K562 (cell line): ENCODE results near the gene SIM2. TPM values are rescaled to one million over a fixed set of nuclear protein-coding genes. Genes with fewer than 3 reads are reported as not detected.
A peak's percentile ranks its signal among the peaks of the same experiment; 100 is the strongest.

Source experiments
- ATAC-seq: fragments of 200-7000 bp; cut with Tn5 transposase; 3 replicates; pipeline ENCODE4 v1.9.1; 2020; ENCODE audit warnings: moderate library complexity
- BruUV-seq: library from RNA; stranded (reverse); fragments of 400-500 nt; replicated peaks from 2 replicates; lab custom pipeline; 2021; lab: Mats Ljungman, UMichigan
- CTCF ChIA-PET: fragments of 300-600 bp; formaldehyde crosslinking; extraction: SDS; loops from one replicate; lab custom pipeline; 2021; ENCODE audit warnings: low intra/inter-chr PET ratio; lab: Yijun Ruan, JAX
- POLR2A ChIA-PET: fragments of 300-600, 350-650 bp; sonication (Branson Sonifier 250); formaldehyde crosslinking; extraction: SDS; loops from one replicate; lab custom pipeline; 2021; ENCODE audit warnings: antibody characterized with exemption, inconsistent platforms; lab: Yijun Ruan, JAX
- DNase-seq, 4 experiments: peaks; one replicate each; pipeline versions ENCODE4 v3.0.0 to v3.0.0-alpha.2; 2011 to 2018; ENCODE audit warnings: low spot score in 3 of 4, mixed read lengths in 3 of 4; ENCODE audit errors: extremely low read depth in 1 of 4
- FAIRE-seq: peaks from 2 replicates; lab custom pipeline; 2011; peaks lifted over from hg19 to GRCh38; lab: Jason Lieb, UNC
- H2AFZ ChIP-seq: 2 replicates; pipeline ENCODE4 v1.6.0; 2011; ENCODE audit warnings: low read depth, low read length, control low read depth, inconsistent platforms
- H3K27ac ChIP-seq: fragments of 200-600 bp; 3 replicates; pipeline ENCODE4 v1.8.0; 2011; ENCODE audit warnings: low read depth, mild to moderate bottlenecking, control low read depth, inconsistent platforms, low read length, moderate library complexity, mixed read lengths; ENCODE audit errors: extremely low read depth
- H3K27me3 ChIP-seq, 2 experiments: fragments of 300-600 bp in 1 of 2; 2 replicates in 1 of 2; 3 replicates in 1 of 2; pipeline versions ENCODE4 v1.6.0 to v1.8.0; 2011; ENCODE audit warnings: inconsistent platforms in 2 of 2, low read length in 2 of 2, mild to moderate bottlenecking in 1 of 2, mixed read lengths in 1 of 2, moderate library complexity in 1 of 2; ENCODE audit not compliant: control insufficient read depth in 2 of 2, insufficient read depth in 2 of 2
- H3K36me3 ChIP-seq: fragments of 300-600 bp; 3 replicates; pipeline ENCODE4 v1.8.0; 2011; ENCODE audit warnings: mild to moderate bottlenecking, low read length, inconsistent platforms; ENCODE audit not compliant: control insufficient read depth, insufficient read depth
- H3K4me1 ChIP-seq, 2 experiments: fragments of 200-600 bp in 1 of 2; replicated peaks in 1 of 2; 2 replicates in 1 of 2; 3 replicates in 1 of 2; pipeline versions ENCODE4 v1.5.1 to v1.8.0; 2011; ENCODE audit warnings: inconsistent platforms in 2 of 2, low read length in 2 of 2, mild to moderate bottlenecking in 1 of 2, mixed read lengths in 1 of 2, moderate library complexity in 1 of 2; ENCODE audit not compliant: control insufficient read depth in 2 of 2, insufficient read depth in 2 of 2
- H3K4me2 ChIP-seq: 2 replicates; pipeline ENCODE4 v1.6.1; 2011; ENCODE audit warnings: low read length, control low read depth, inconsistent platforms, mixed read lengths; ENCODE audit not compliant: insufficient read depth
- H3K4me3 ChIP-seq: fragments of 200-600 bp; sonication (generic), shearing (Covaris generic); 2 replicates; pipeline ENCODE4 v1.5.1; 2016; ENCODE audit warnings: control low read depth, inconsistent platforms
- H3K79me2 ChIP-seq: fragments of 200-600 bp; 3 replicates; pipeline ENCODE4 v1.8.0; 2011; ENCODE audit warnings: low read length, inconsistent platforms; ENCODE audit not compliant: control insufficient read depth, insufficient read depth
- H3K9ac ChIP-seq, 2 experiments: 2 replicates each; pipeline versions ENCODE4 v1.6.0 to v1.6.1; 2011; ENCODE audit warnings: low read depth in 2 of 2, low read length in 2 of 2, control low read depth in 1 of 2, inconsistent platforms in 1 of 2, mild to moderate bottlenecking in 1 of 2, mixed read lengths in 1 of 2; ENCODE audit not compliant: insufficient read depth in 1 of 2
- H3K9me1 ChIP-seq: one replicate; pipeline ENCODE4 v1.6.0; 2011; ENCODE audit warnings: inconsistent platforms, mild to moderate bottlenecking, low read length, moderate library complexity; ENCODE audit not compliant: control insufficient read depth, insufficient read depth
- H3K9me3 ChIP-seq: replicated peaks from 2 replicates; pipeline ENCODE4 v1.5.1; 2011; ENCODE audit warnings: low read depth, low read length, inconsistent platforms; ENCODE audit not compliant: control insufficient read depth, insufficient read depth
- H4K20me1 ChIP-seq: replicated peaks from 2 replicates; pipeline ENCODE4 v1.6.1; 2011; ENCODE audit warnings: low read length, inconsistent platforms, mixed read lengths; ENCODE audit not compliant: control insufficient read depth, insufficient read depth
- EGR1 ChIP-seq: fragments of 450-650 bp; conservative IDR thresholded peaks from 2 replicates; pipeline ENCODE4 v1.6.1; 2017; ENCODE audit warnings: mild to moderate bottlenecking
- WGBS: fragments of 100-300 bp; shearing (Covaris generic); methylation state at CpG from one replicate; pipeline ENCODE4 v1.1.6; 2016; ENCODE audit warnings: low coverage, mixed read lengths; ENCODE audit not compliant: insufficient coverage; ENCODE audit errors: missing lambda C conversion rate; 5-methylcytosine and 5-hydroxymethylcytosine counted together
- in situ Hi-C: fragments of 300-500 bp; cut with MboI; formaldehyde crosslinking; loops from 4 replicates; pipeline ENCODE4 v1.15.0; 2018; ENCODE audit warnings: inconsistent platforms, mixed read lengths
- intact Hi-C: fragments of 100-400 bp; cut with micrococcal nuclease; formaldehyde crosslinking; loops from 2 replicates; pipeline ENCODE4 v1.14.2; 2022
- polyA plus RNA-seq, 8 experiments: library from polyadenylated mRNA; depleted of rRNA in 4 of 8; stranded (reverse) in 5 of 8; unstranded in 3 of 8; fragments of >200 nt; fragmentation: Nextera tagmentation in 2 of 8; fragmentation: Illumina TruSeq in 1 of 8; extraction: Ambion mirVana in 2 of 8; extraction: Trizol in 1 of 8; gene quantifications; 2 replicates each; pipeline versions ENCODE4 v1.2.1 to v1.2.3, GENCODE V29; 2011 to 2014; ENCODE audit warnings: inconsistent platforms in 1 of 8, missing spikeins in 1 of 8
- total RNA-seq, 7 experiments: library from RNA; depleted of rRNA in 6 of 7; stranded (reverse); fragments of >200 nt in 6 of 7; fragmentation: Illumina TruSeq in 2 of 7; extraction: Trizol in 2 of 7; gene quantifications; 2 replicates each; pipeline versions ENCODE4 v1.2.1 to v1.2.3, GENCODE V29; 2011 to 2021; ENCODE audit warnings: low replicate concordance in 1 of 7
- TF ChIP-seq, protein P1 (sequence below): sonication (generic); formaldehyde crosslinking; IDR thresholded peaks from 2 replicates; pipeline ENCODE4 v1.8.1; 2023; ENCODE audit warnings: mild to moderate bottlenecking, missing genetic modification reagents

Gene SIM2
- total and polyA plus RNA-seq, 9 of the 15 experiments (the other 6 are each of a cell fraction or from before 2014, with no cell fraction given), result 0.07 to 0.11 (median 0.08) TPM; not detected in 6

DNA sequence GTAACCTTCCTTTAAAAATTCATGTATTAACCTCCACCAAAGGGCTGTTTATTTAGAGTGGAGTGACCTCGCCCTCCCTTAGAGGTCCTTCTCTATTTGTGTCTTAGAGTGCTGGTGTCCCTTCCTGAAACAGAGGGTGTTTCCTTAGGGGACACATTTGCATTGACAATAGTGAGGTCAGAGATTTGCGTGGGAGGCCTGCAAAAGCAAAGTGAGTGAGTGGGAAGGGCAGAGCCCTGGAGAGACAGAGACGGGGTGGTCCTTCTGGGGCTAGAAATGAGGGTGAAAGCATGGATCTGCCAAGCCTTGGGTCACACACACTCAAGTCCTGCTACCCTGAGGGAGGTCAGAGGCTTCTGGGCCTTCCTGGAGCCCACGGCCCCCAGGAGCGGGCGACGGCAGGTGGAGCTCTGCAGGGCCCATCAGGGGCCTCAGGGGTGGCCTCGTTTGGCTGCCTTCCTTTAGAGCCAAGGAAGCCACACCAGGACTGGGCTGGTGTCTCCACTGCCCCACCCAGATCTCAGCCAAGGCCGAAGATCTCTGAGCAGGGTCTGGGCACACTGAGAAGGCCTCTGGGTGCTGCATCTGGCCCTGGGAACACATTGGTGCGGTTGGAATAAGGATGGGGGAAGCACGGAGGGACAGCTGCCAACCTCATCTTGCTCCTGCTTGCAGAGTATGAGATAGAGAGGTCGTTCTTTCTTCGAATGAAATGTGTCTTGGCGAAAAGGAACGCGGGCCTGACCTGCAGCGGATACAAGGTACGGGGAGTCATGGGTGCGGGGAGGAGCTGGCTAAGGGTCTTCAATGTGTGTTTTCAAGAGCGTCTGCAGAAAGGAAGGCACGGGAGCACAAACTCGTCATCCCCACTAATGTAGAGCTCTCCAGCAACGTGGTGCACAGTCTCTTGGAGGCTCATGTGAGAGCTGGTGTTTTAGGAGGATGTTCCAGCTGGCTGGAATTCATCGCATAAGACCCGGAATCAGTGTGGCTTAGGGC is 23.8 kb downstream of the SIM2 start:
- Histone ChIP-seq H3K27me3 (peaks cover 44 to 73% of the 10 kb centered on the region in 2 experiments), H3K4me1 (peaks cover 5 to 13% of the 10 kb centered on the region in 2 experiments; a peak in 4 of 5 replicates), H3K9ac (no peak overlapping the region), H3K4me2 (no peak overlapping the region), H3K27ac (no peak overlapping the region), H4K20me1 (no peaks in the 10 kb centered on the region), H3K36me3 (no peaks in the 10 kb centered on the region), H3K9me3 (no peaks in the 10 kb centered on the region), H3K9me1 (no peaks in the 10 kb centered on the region), H2AFZ (peak overlapping the region; percentile 28; the same call in 1 of the 2 replicates), H3K4me3 (no peak overlapping the region), H3K79me2 (no peaks in the 10 kb centered on the region)
- WGBS, result 6% methylated on average over 25 of the region's 25 CpGs
- in situ Hi-C loops, result no loop called here
- ChIA-PET POLR2A (interaction anchor here (0.6 to 1.2 kb wide), 9 partner anchors 12 to 193 kb away, joined by 3 to 6 read pairs (median 3); no protein-coding TSS in a partner anchor), CTCF (no interaction called here)
- no TSS peak for BruUV-seq
- no peak for ATAC-seq
- no peak for FAIRE-seq
- TF ChIP-seq, protein P1, sequence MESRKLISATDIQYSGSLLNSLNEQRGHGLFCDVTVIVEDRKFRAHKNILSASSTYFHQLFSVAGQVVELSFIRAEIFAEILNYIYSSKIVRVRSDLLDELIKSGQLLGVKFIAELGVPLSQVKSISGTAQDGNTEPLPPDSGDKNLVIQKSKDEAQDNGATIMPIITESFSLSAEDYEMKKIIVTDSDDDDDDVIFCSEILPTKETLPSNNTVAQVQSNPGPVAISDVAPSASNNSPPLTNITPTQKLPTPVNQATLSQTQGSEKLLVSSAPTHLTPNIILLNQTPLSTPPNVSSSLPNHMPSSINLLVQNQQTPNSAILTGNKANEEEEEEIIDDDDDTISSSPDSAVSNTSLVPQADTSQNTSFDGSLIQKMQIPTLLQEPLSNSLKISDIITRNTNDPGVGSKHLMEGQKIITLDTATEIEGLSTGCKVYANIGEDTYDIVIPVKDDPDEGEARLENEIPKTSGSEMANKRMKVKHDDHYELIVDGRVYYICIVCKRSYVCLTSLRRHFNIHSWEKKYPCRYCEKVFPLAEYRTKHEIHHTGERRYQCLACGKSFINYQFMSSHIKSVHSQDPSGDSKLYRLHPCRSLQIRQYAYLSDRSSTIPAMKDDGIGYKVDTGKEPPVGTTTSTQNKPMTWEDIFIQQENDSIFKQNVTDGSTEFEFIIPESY (CRISPR knock-in tag), result no peak
- peak; percentile 38; the same call in 1 of the 2 replicates for TF ChIP-seq EGR1
- intact Hi-C loops, result no loop called here
- no peak for DNase-seq
